Ramos (cell line): ENCODE data around the gene NCCRP1.

Experiments
- in situ Hi-C: fragments of 300-500 bp; cut with MboI; formaldehyde crosslinking; loops from one replicate; pipeline ENCODE4 v1.14.3; 2022; ENCODE audit warnings: low sequenced_read_pairs; ENCODE audit not compliant: unreplicated experiment

The NCCRP1 gene

DNA sequence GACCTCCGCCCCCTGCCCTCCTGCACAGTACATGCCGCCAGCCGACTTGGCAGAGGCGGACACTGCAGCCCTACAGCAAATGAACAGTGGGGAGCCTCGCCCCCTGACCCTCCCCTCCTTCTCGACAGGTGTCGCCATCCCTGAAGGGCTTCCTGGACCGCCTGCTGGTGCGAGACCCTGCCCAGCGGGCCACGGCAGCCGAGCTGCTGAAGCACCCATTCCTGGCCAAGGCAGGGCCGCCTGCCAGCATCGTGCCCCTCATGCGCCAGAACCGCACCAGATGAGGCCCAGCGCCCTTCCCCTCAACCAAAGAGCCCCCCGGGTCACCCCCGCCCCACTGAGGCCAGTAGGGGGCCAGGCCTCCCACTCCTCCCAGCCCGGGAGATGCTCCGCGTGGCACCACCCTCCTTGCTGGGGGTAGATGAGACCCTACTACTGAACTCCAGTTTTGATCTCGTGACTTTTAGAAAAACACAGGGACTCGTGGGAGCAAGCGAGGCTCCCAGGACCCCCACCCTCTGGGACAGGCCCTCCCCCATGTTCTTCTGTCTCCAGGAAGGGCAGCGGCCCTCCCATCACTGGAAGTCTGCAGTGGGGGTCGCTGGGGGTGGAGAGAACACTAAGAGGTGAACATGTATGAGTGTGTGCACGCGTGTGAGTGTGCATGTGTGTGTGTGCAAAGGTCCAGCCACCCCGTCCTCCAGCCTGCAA lies 18.3 kb upstream of the NCCRP1 start:
- in situ Hi-C loops: no loop called here

GRCh38 chr19:39179754-39180153 lies 17.0 kb upstream of the NCCRP1 start:
- in situ Hi-C loops: no loop called here

- in situ Hi-C loops: no loop called here
Measured at GRCh38 chr19:39180749-39181148, 16.0 kb upstream of the NCCRP1 start.

- in situ Hi-C loops: no loop called here
Measured at GRCh38 chr19:39181500-39182173, 15.1 kb upstream of the NCCRP1 start.

- in situ Hi-C loops: no loop called here
Measured at GRCh38 chr19:39182174-39182505, 14.6 kb upstream of the NCCRP1 start.

GRCh38 chr19:39183104-39183503 lies 13.7 kb upstream of the NCCRP1 start:
- in situ Hi-C loops: no loop called here

DNA sequence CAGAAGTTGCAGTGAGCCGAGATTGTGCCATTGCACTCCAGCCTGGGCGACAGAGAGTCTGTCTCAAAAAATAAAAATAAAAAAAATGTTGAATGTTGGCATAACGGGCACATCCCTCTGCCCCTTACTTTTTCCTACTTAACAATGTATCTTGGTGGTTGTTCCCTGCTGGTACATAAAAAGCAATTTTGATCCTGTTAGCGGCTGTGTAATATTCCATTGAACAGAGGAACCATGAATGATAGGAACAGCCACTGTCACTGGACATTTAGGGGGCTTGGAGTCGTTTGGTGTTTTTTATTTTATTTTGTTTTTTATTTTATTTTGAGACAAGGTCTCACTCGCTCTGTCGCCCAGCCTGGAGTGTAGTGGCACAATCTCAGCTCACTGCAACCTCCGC lies 10.4 kb upstream of the NCCRP1 start:
- in situ Hi-C loops: no loop called here

DNA sequence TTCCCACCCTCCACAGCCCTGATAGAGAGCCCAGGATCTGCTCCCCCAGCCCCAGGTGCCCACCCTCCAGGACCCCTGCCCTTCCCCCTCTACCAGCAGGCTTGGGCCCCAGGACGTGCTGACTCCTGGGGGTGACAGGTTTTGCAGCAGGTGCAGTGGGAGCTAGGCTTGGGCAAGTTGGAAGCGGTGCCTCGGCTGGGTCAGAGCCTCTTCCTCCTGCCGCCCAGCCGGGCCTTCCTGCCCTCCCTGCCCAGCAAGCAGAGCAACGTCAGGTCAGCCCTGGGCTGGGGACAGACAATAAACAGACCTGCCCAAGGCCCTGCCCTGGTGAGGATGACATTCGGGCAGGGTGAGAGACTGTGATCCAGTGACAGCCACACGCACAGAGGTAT lies 9.2 kb upstream of the NCCRP1 start:
- in situ Hi-C loops: no loop called here

GRCh38 chr19:39188960-39189359 lies 7.8 kb upstream of the NCCRP1 start:
- in situ Hi-C loops: no loop called here

GRCh38 chr19:39190768-39191167 lies 6.0 kb upstream of the NCCRP1 start:
- in situ Hi-C loops: no loop called here

DNA sequence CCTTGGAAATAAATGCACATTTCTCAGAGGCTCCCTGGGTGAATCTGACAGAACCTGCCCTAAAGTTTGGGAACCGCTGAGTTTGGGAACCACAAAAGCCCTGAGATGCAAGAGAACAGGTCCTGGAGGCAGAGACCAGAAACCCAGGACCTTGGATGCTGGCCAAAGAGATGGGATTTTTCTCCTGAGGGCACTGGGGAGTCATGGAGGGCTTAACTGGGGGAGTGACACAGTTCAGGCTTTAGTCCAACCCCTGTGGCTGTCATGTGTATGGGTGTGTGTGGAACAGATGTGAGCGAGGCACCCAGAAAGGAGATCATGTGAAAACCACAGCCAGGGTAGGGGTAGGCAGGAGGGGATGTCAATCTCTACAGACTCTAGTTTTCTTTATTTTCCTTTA lies 3.9 kb upstream of the NCCRP1 start:
- in situ Hi-C loops: no loop called here

DNA sequence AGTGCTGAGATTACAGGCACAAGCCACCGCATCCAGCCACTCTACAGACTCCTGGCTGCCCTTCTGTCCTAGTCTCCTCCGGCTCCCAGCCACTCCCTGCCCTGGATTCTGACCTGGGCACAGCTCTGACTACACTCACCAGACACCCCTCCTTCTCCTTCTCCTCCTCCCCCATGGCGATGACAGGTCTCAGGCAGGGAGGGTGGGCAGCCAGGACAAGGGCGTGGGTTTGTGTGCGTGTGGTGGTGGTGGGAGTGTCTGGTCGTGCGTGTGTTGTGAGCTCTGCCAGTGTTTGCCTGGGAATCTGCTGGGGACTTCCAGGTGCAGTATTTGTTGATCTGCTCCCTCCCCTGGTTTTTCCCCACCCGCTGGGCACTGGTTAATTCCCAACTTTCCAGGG lies 3.0 kb upstream of the NCCRP1 start:
- in situ Hi-C loops: no loop called here

GRCh38 chr19:39194832-39195542 lies 1.8 kb upstream of the NCCRP1 start:
- in situ Hi-C loops: no loop called here

- in situ Hi-C loops: no loop called here
Measured at GRCh38 chr19:39195755-39196154, 1.0 kb upstream of the NCCRP1 start.

- in situ Hi-C loops: no loop called here
Measured at GRCh38 chr19:39196320-39196719, 444 bp upstream of the NCCRP1 start.

- in situ Hi-C loops: no loop called here
Measured at GRCh38 chr19:39197808-39198207, 1.0 kb downstream of the NCCRP1 start.

- in situ Hi-C loops: no loop called here
Measured at GRCh38 chr19:39199025-39199424, 2.3 kb downstream of the NCCRP1 start.

GRCh38 chr19:39200066-39200802 lies 3.5 kb downstream of the NCCRP1 start:
- in situ Hi-C loops: loop anchor here (25.0 kb wide), 1 partner anchor 337 kb away; the partner anchor contains the start of genes EID2 and EID2B

GRCh38 chr19:39200803-39201115 lies 4.0 kb downstream of the NCCRP1 start:
- in situ Hi-C loops: loop anchor here (25.0 kb wide), 1 partner anchor 337 kb away; the partner anchor contains the start of genes EID2 and EID2B

GRCh38 chr19:39202998-39203355 lies 6.2 kb downstream of the NCCRP1 start:
- in situ Hi-C loops: loop anchor here (25.0 kb wide), 1 partner anchor 334 kb away; the partner anchor contains the start of genes EID2 and EID2B
